ENCODE data around the gene SIRPA. TPM values are rescaled to one million over a fixed set of nuclear protein-coding genes. Genes with fewer than 3 reads are reported as not detected.

SIRPA gene
- polyA plus RNA-seq (2013, experiment 1 of 2; ENCODE audit: insufficient read length) = 49.4 TPM
- 38.9 TPM for polyA plus RNA-seq (2013, experiment 2 of 2; ENCODE audit: insufficient read length)

GRCh38 chr20:1894951-1895673 lies at the start of gene SIRPA:
Gene SIRPA (plus strand): TSS chr20:1895407. CDS start chr20:1895448, 41 bp downstream.
- DNase-seq = peak; percentile 77

GRCh38 chr20:1845701-1846100 lies 49.5 kb upstream of the SIRPA start:
- no peak for DNase-seq

GRCh38 chr20:1846341-1846740 lies 48.9 kb upstream of the SIRPA start:
- DNase-seq = no peak

- DNase-seq = no peak
These were observed 48.3 kb upstream of the SIRPA start for GRCh38 chr20:1846876-1847275.

- no peak for DNase-seq
These were observed 47.4 kb upstream of the SIRPA start for GRCh38 chr20:1847780-1848179.

- DNase-seq = no peak
These were observed 46.8 kb upstream of the SIRPA start for GRCh38 chr20:1848373-1848772.

- DNase-seq = no peak
These were observed 43.8 kb upstream of the SIRPA start for GRCh38 chr20:1851396-1851795.

- no peak for DNase-seq
These were observed 41.7 kb upstream of the SIRPA start for GRCh38 chr20:1853473-1853872.

GRCh38 chr20:1854246-1854645 lies 41.0 kb upstream of the SIRPA start:
- no peak for DNase-seq

GRCh38 chr20:1855109-1855508 lies 40.1 kb upstream of the SIRPA start:
- no peak for DNase-seq

- no peak for DNase-seq
These were observed 39.5 kb upstream of the SIRPA start for GRCh38 chr20:1855690-1856089.

- peak; percentile 32 for DNase-seq
These were observed 38.8 kb upstream of the SIRPA start for GRCh38 chr20:1856424-1856823.

- DNase-seq = no peak
These were observed 37.7 kb upstream of the SIRPA start for GRCh38 chr20:1857466-1857865.

- DNase-seq = no peak
These were observed 36.3 kb upstream of the SIRPA start for GRCh38 chr20:1858871-1859270.

GRCh38 chr20:1860446-1860845 lies 34.8 kb upstream of the SIRPA start:
- peak; percentile 76 for DNase-seq

GRCh38 chr20:1861347-1861976 lies 33.7 kb upstream of the SIRPA start:
- DNase-seq = peak; percentile 64

GRCh38 chr20:1861996-1862662 lies 33.1 kb upstream of the SIRPA start:
- no peak for DNase-seq

GRCh38 chr20:1862663-1863053 lies 32.5 kb upstream of the SIRPA start:
- no peak for DNase-seq

GRCh38 chr20:1863296-1863695 lies 31.9 kb upstream of the SIRPA start:
- no peak for DNase-seq

- no peak for DNase-seq
These were observed 28.4 kb upstream of the SIRPA start for GRCh38 chr20:1866834-1867233.

- no peak for DNase-seq
These were observed 27.5 kb upstream of the SIRPA start for GRCh38 chr20:1867495-1868260.

- DNase-seq = no peak
These were observed 26.4 kb upstream of the SIRPA start for GRCh38 chr20:1868856-1869255.

GRCh38 chr20:1870323-1870722 lies 24.9 kb upstream of the SIRPA start:
- no peak for DNase-seq

Measured in fibroblast of skin of back (primary cell).